H9 (cell line): ENCODE measurements around the gene TXNRD1. TPM values are rescaled to one million over a fixed set of nuclear protein-coding genes. Genes with fewer than 3 reads are reported as not detected.

ENCODE experiments used
- DNase-seq: peaks from one replicate; pipeline ENCODE4 v3.0.0-alpha.2; 2017
- H2AFZ ChIP-seq: one replicate; pipeline ENCODE4 v1.6.1; 2013; ENCODE audit warnings: mild to moderate bottlenecking, low read length, control low read depth, moderate library complexity
- H2AK5ac ChIP-seq: 2 replicates; pipeline ENCODE4 v1.6.1; 2013; ENCODE audit warnings: low read length, control low read depth, mixed read lengths; ENCODE audit not compliant: insufficient read length
- H2BK120ac ChIP-seq: one replicate; pipeline ENCODE4 v1.6.1; 2013; ENCODE audit warnings: low read depth, mild to moderate bottlenecking, low read length, control low read depth, inconsistent platforms; ENCODE audit not compliant: poor library complexity, severe bottlenecking
- H2BK12ac ChIP-seq: 2 replicates; pipeline ENCODE4 v1.6.1; 2013; ENCODE audit warnings: low read length, control low read depth, mixed read lengths, low read depth; ENCODE audit not compliant: insufficient read length
- H2BK15ac ChIP-seq: 2 replicates; pipeline ENCODE4 v1.6.1; 2013; ENCODE audit warnings: low read depth, low read length, control low read depth
- H2BK20ac ChIP-seq: one replicate; pipeline ENCODE4 v1.6.1; 2013; ENCODE audit warnings: low read depth, mild to moderate bottlenecking, low read length, control low read depth, inconsistent platforms; ENCODE audit not compliant: poor library complexity, severe bottlenecking
- H2BK5ac ChIP-seq: 2 replicates; pipeline ENCODE4 v1.6.1; 2013; ENCODE audit warnings: low read length, control low read depth, mixed read lengths; ENCODE audit not compliant: insufficient read length
- H3K14ac ChIP-seq: 2 replicates; pipeline ENCODE4 v1.6.1; 2013; ENCODE audit warnings: low read length, control low read depth; ENCODE audit not compliant: insufficient read depth
- H3K18ac ChIP-seq: 2 replicates; pipeline ENCODE4 v1.6.1; 2013; ENCODE audit warnings: low read depth, mild to moderate bottlenecking, mixed read lengths, low read length, control low read depth; ENCODE audit not compliant: insufficient read length
- H3K23ac ChIP-seq: 2 replicates; pipeline ENCODE4 v1.6.1; 2013; ENCODE audit warnings: low read length, control low read depth, mixed read lengths, low read depth; ENCODE audit not compliant: insufficient read length
- H3K23me2 ChIP-seq: 2 replicates; pipeline ENCODE4 v1.6.1; 2013; ENCODE audit warnings: low read depth, mild to moderate bottlenecking, mixed read lengths, low read length, control low read depth; ENCODE audit not compliant: insufficient read length, poor library complexity, severe bottlenecking
- H3K27ac ChIP-seq: 2 replicates; pipeline ENCODE4 v1.5.1; 2013; ENCODE audit warnings: low read length, control low read depth, mixed read lengths, low read depth; ENCODE audit not compliant: insufficient read length
- H3K27me3 ChIP-seq: 2 replicates; pipeline ENCODE4 v1.6.1; 2013; ENCODE audit warnings: low read length, control low read depth, inconsistent platforms; ENCODE audit not compliant: insufficient read depth
- H3K4ac ChIP-seq: 2 replicates; pipeline ENCODE4 v1.6.1; 2013; ENCODE audit warnings: low read depth, mild to moderate bottlenecking, control low read depth, inconsistent platforms, low read length, moderate library complexity
- H3K4me1 ChIP-seq: 2 replicates; pipeline ENCODE4 v1.6.1; 2013; ENCODE audit warnings: low read length, control low read depth, inconsistent platforms; ENCODE audit not compliant: insufficient read depth
- H3K4me2 ChIP-seq: 2 replicates; pipeline ENCODE4 v1.6.1; 2013; ENCODE audit warnings: low read length, control low read depth, mixed read lengths; ENCODE audit not compliant: insufficient read length, insufficient read depth
- H3K56ac ChIP-seq: 2 replicates; pipeline ENCODE4 v1.6.1; 2013; ENCODE audit warnings: low read depth, mild to moderate bottlenecking, mixed read lengths, low read length, control low read depth; ENCODE audit not compliant: insufficient read length
- H3K79me1 ChIP-seq: 2 replicates; pipeline ENCODE4 v1.6.1; 2013; ENCODE audit warnings: low read depth, mild to moderate bottlenecking, moderate library complexity, low read length, control low read depth, inconsistent platforms; ENCODE audit not compliant: insufficient read depth, poor library complexity, severe bottlenecking
- H3K79me2 ChIP-seq: 2 replicates; pipeline ENCODE4 v1.6.1; 2013; ENCODE audit warnings: low read length, control low read depth, inconsistent platforms; ENCODE audit not compliant: insufficient read depth
- H3K9ac ChIP-seq: 2 replicates; pipeline ENCODE4 v1.6.1; 2013; ENCODE audit warnings: low read length, control low read depth, mixed read lengths; ENCODE audit not compliant: insufficient read length; ENCODE audit errors: extremely low read depth
- H3K9me3 ChIP-seq: one replicate; pipeline ENCODE4 v1.6.1; 2013; ENCODE audit warnings: low read depth, low read length, inconsistent platforms; ENCODE audit not compliant: control insufficient read depth
- H3T11ph ChIP-seq: one replicate; pipeline ENCODE4 v1.6.1; 2013; ENCODE audit warnings: mild to moderate bottlenecking, low read length, control low read depth, inconsistent platforms
- H4K20me1 ChIP-seq: one replicate; pipeline ENCODE4 v1.6.1; 2013; ENCODE audit not compliant: control insufficient read depth, insufficient read length, insufficient read depth
- H4K5ac ChIP-seq: 2 replicates; pipeline ENCODE4 v1.6.1; 2013; ENCODE audit warnings: low read depth, mild to moderate bottlenecking, mixed read lengths, low read length, control low read depth; ENCODE audit not compliant: insufficient read length
- H4K8ac ChIP-seq: replicated peaks from 2 replicates; pipeline ENCODE4 v1.6.1; 2013; ENCODE audit warnings: low read length, control low read depth, mixed read lengths, low read depth; ENCODE audit not compliant: insufficient read length
- H4K91ac ChIP-seq: 2 replicates; pipeline ENCODE4 v1.6.1; 2013; ENCODE audit warnings: low read depth, mild to moderate bottlenecking, moderate library complexity, mixed read lengths, low read length, control low read depth; ENCODE audit not compliant: insufficient read length
- H3K27ac Mint-ChIP-seq, 3 experiments: 2 replicates in 2 of 3; 3 replicates in 1 of 3; pipeline ENCODE4 v1.8.0; 2020 to 2021; ENCODE audit warnings: mixed read lengths in 3 of 3, mild to moderate bottlenecking in 1 of 3, moderate library complexity in 1 of 3
- H3K27me3 Mint-ChIP-seq: 2 replicates; pipeline ENCODE4 v1.8.0; 2021; ENCODE audit warnings: low read depth, mild to moderate bottlenecking, moderate library complexity, mixed read lengths
- H3K36me3 Mint-ChIP-seq, 3 experiments: 2 replicates in 2 of 3; 3 replicates in 1 of 3; pipeline ENCODE4 v1.8.0; 2020 to 2021; ENCODE audit warnings: low read depth in 3 of 3, mixed read lengths in 3 of 3; ENCODE audit not compliant: insufficient read depth in 1 of 3
- H3K4me1 Mint-ChIP-seq, 2 experiments: 2 replicates each; pipeline ENCODE4 v1.8.0; 2020; ENCODE audit warnings: mixed read lengths in 2 of 2
- H3K4me3 Mint-ChIP-seq, 2 experiments: 2 replicates in 1 of 2; 3 replicates in 1 of 2; pipeline ENCODE4 v1.8.0; 2020 to 2021; ENCODE audit warnings: mild to moderate bottlenecking in 2 of 2, mixed read lengths in 2 of 2, moderate library complexity in 1 of 2
- H3K9me3 Mint-ChIP-seq, 2 experiments: 2 replicates in 1 of 2; 3 replicates in 1 of 2; pipeline ENCODE4 v1.8.0; 2020; ENCODE audit warnings: mild to moderate bottlenecking in 2 of 2, mixed read lengths in 2 of 2, moderate library complexity in 1 of 2
- CTCF ChIP-seq: fragments of 200-600 bp; sonication (generic); conservative IDR thresholded peaks from 3 replicates; pipeline ENCODE4 v1.8.0; 2021; ENCODE audit warnings: antibody characterized with exemption, mild to moderate bottlenecking
- WGBS: extraction: QIAGEN DNeasy Blood & Tissue Kit; methylation state at CpG from one replicate; pipeline ENCODE4 v1.1.7; 2013; ENCODE audit warnings: missing lambda C conversion rate, low lambda C conversion rate, mixed read lengths; ENCODE audit not compliant: insufficient read length; ENCODE audit errors: extremely low coverage; 5-methylcytosine and 5-hydroxymethylcytosine counted together
- total RNA-seq: library from RNA; stranded (reverse); gene quantifications from 2 replicates; pipeline ENCODE4 v1.2.1, GENCODE V29; 2021

TXNRD1 gene
- total RNA-seq, 1 experiment from 2014 or later = 100 TPM

- Mint-ChIP-seq H3K36me3 (peaks cover 5 to 9% (median 7%) of the 10 kb centered on the region in 3 experiments), H3K9me3 (peaks cover 7 to 12% of the 10 kb centered on the region in 2 experiments), H3K4me3 (no peak overlapping the region), H3K27ac (no peak overlapping the region), H3K4me1 (peaks cover 23 to 25% of the 10 kb centered on the region in 2 experiments), H3K27me3 (no peaks in the 10 kb centered on the region; the same call in none of the 2 replicates)
- H3K18ac ChIP-seq = no peak overlapping the region
- no peak overlapping the region for H3T11ph ChIP-seq
- no peak overlapping the region for H2BK12ac ChIP-seq
- no peaks in the 10 kb centered on the region for H4K20me1 ChIP-seq
- WGBS = no CpG with 5 or more reads among the region's 6 CpGs
- H2AK5ac ChIP-seq = no peak overlapping the region
- no peak overlapping the region for H3K23ac ChIP-seq
- no peak overlapping the region for H4K8ac ChIP-seq
- H4K91ac ChIP-seq = no peak overlapping the region
- no peak overlapping the region for H2BK15ac ChIP-seq
- peaks cover 9% of the 10 kb centered on the region; the same call in 1 of the 2 replicates for H3K4me1 ChIP-seq
- no peaks in the 10 kb centered on the region for H3K27me3 ChIP-seq
- H3K9ac ChIP-seq = no peak overlapping the region
- TF ChIP-seq CTCF = no peak
- H3K4me2 ChIP-seq = no peak overlapping the region
- no peak overlapping the region for H2AFZ ChIP-seq
- H3K27ac ChIP-seq = no peak overlapping the region
- H3K79me1 ChIP-seq = no peaks in the 10 kb centered on the region
- DNase-seq = no peak
- no peak overlapping the region for H2BK120ac ChIP-seq
- H3K79me2 ChIP-seq = no peaks in the 10 kb centered on the region
- H3K56ac ChIP-seq = no peak overlapping the region
- no peak overlapping the region for H3K4ac ChIP-seq
- no peak overlapping the region for H3K14ac ChIP-seq
- no peak overlapping the region for H2BK20ac ChIP-seq
- H3K23me2 ChIP-seq = no peaks in the 10 kb centered on the region
- H2BK5ac ChIP-seq = no peak overlapping the region
- H3K9me3 ChIP-seq = no peaks in the 10 kb centered on the region
- H4K5ac ChIP-seq = no peak overlapping the region
Observed at GRCh38 chr12:104374806-104375205, 159.2 kb downstream of the TXNRD1 start.
